Hypothalamus (tissue), 51 donors: Measurements from ENCODE around the gene TNNI3K.
A peak's percentile ranks its signal among the peaks of the same experiment; 100 is the strongest.

Source experiments
- DNase-seq, 51 donors: peaks; one replicate each; lab custom pipeline; 2025; lab: John Stamatoyannopoulos, UW

Gene TNNI3K

DNA sequence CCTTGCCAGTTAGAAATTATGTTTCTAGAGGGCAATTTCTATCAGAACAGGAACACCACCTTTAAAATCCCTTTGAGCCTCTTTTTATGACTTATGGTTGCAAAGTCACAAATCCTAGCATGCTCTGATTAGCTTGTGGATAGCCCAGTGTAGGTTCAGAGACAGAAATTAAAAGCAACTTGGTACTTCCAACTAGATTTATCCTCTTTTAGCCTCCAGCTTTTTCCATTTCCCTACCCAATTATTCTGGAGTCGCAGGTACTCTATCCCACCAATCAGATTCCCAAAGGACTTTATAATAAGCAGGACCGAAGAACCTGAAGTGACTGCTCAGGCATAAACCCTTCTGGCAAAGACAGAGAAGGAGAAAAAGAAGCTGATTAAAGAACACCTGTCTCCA is 310.6 kb downstream of the TNNI3K start:
- no peak for DNase-seq

DNA sequence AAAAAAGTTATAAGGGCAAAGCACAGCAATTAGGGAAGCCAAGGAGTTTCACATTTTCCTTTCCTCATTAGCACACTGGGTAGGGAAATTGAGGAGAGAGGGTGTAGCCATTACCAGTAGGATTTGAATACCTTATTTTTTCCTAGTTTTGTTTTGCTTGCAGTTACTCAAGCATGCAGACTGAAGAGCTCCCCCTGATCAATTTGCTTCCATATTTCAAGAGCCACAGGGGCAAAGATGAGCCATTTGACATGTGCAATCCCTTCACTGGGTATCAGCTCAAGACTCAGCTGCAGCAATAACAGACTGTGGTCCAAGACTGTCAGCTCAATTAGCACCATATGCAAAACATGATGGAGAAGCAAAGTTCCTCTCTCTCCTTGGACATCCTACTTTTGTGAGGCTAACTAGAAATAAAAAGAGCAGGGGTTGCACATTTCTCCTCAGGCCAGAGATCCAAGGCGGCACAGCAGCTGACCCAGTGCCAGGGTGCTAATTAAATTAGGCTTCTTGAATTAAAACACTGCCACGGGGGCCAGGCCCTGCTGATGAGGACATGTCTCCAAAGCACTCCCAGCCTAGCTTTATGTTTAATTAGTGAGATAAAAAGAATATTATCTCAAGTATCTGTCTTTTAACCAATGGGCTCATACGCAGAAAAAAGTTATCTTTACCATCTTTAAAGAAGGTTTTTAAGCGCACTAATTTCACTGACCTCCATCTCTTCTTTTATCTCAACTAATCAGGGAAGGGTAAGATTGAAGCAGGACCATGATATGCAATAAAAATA is 314.0 kb downstream of the TNNI3K start:
- no peak for DNase-seq

DNA sequence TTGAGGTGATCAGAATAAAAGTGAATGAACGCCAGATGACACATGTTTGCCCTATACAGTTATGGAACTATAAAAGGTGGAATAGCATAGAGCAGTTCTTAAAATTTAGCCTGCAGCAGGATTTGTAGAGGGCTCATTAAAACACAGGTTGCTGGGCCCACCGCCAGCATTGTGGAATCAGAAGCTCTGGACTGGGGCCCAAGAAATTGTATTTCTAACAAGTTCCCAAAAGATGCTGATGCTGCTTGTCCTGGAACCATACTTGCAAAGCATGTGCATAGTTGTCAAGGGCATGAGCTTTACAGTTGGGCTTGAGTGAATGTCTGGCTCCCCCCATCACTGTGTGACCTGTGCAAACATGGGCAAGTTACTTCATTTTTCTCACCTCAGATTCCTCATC is 314.7 kb downstream of the TNNI3K start:
- DNase-seq, result no peak

DNA sequence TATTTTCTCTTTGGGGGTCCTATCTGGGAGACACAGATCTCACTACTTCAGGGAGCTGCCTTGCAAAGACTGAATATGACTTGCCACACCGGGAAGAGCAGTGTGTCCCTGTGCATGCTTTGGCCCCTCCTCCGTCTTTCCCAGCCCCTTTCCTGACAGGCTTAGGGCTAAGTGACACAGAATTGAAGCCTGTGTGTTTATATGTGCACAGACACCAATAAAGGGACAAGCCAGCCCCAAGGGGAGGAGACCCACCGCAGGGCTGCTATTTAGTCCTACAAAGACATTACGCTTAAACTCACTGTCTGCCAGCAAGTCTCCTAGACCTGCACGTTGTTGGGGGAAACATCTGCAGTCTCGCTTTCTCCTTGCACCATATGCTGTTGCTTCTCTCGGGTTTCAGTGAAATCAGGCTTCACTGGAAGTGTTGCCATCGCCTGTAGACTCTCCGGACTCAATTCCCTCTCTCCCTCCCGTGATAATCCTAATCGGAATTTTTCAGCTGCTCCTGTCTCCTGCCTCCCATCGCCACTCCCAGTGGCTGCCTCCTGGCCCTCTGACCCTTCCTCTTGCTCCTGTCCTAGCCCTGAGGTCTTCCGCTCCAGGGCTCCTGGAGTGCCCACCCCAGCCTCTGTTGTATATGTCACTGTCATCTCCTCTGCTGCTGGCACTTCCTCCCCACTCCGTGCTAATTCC is 335.8 kb downstream of the TNNI3K start:
- DNase-seq, result peak in 1 of 51 donors; percentile 23

DNA sequence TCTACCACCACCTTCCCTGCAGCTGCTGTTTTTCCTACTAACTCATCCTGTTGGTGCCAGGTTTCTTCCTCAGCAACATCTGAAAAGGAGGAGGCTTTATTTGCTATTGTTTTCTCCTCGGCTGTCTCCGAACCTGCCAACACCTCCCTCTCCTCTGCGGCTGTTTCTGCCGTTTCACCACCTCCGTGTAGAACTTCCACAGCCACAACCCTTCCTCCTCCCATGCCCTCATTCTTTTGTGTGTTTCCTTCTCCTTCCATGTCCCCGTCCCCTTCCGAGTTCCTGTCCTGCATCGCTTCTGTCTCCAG is 336.3 kb downstream of the TNNI3K start:
- DNase-seq, result peak in 1 of 51 donors; percentile 23

DNA sequence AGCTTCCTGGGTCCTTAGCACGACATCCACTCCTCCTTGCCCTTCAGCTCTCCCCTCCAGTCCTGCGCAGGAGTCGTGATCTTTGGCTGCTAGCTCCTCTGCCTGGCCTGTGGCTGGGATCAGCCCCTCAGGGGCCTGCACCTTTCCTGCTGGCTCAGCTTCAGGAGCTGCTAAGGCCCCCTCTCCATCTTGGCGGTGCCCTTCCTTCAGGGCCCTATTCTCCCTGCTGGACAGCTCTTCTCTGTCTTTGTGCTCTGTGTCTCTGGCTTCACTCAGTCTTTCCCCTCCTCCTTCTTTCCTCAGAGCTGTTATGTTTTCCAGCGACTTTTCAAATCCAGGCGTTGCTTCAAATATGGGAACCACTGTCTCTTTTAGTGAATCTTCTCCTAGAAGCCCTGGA is 336.7 kb downstream of the TNNI3K start:
- DNase-seq, result no peak

DNA sequence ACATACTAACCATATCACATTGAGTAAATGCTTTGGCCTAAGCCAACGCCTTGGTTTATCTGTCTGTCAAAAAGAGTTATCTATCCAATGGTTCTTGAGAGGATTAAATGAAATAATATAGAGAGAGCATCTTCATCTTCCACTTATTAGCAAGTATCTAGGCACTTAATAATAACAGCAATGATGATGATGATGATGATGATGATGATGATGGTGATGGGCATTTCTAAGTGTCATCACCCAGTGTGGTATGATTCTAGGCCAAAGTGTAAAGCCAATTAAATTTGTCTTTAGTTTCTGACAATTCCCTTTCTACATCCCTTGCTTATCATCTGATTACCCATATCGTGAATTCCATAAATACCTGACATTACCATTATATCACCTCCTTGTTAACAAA is 342.9 kb downstream of the TNNI3K start:
- no peak for DNase-seq

DNA sequence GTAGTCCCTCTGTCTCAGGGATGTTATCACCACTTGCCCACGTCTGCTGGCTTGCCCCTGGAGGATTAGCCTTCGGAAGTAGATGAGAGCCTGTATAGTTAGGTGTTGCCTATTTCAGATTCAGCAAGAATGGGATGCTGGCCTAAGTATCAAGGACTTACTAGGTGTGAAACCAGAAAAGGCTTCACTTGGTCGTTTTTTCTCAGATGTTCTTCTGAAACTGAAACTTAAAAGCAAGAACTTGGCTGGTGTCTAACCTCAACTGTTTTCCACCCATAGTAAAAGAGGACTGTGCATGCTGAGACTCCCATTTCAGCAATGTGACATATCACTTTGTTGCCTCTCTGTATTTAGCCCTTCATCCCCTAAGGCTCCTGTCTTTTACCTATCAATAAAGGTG is 344.2 kb downstream of the TNNI3K start:
- no peak for DNase-seq

DNA sequence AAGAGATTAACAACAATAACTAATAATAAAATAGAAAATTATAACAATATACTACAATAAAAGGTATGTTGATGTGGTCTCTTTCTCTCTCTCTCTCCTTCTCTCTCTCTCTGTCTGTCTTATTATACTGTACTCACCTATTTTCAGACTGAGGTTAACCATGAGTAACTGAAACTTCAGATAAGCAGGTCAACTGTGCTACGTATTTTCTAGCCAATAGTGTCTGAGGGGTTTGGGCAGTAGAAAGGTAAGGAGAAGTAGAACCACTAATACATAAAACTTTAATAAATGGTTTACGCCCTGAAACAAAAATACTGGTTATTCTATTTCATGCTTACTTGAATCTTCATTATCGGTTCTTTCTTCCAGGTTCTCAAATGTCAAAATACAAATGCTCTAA is 348.2 kb downstream of the TNNI3K start:
- no peak for DNase-seq

DNA sequence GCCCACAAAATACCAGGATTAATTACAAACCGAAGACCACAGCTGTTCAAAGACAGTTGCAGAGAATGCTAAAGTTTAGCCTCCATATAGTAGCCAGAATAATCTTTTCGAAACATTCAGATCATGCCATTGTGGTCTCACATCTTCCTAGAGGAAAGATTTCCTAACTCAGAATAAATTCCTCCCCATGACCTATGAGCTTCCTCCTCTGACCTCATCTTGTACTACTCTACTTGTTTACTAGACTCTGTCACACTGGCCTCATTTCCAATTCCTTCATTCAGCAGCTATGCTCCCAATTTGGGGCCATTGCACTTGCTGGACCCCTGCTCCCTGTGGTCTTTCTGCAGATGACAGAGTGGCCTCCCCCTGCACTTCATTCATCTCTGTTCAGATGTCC is 349.0 kb downstream of the TNNI3K start:
- DNase-seq, result no peak

DNA sequence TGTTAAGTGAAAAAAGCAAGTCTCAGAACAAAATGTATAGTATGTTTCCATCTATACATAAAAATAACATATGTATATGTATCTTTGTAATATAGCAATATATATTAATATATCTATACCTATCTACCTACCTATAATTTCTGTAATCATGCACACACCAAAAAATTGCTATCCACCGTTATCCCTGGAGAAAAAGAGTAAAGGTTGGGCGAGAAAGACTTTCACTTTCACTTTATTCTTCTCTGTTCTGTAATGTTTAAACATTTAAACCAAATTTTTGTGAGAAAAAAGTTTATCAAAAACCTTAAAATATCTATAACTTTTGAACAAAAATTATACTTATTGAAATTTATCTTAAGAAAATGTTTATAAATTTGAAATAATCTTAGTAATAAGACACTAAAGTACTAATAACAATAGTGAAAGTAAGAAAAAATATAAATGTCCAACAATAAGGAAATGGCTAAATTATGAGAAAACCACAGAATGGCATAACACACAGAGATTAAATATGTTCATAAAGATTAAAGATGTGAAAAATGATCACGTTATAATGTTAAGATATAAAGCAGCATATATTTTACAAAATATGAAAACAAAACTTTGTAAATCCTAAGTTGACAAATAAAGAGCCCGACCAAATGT is 351.2 kb downstream of the TNNI3K start:
- DNase-seq, result no peak

DNA sequence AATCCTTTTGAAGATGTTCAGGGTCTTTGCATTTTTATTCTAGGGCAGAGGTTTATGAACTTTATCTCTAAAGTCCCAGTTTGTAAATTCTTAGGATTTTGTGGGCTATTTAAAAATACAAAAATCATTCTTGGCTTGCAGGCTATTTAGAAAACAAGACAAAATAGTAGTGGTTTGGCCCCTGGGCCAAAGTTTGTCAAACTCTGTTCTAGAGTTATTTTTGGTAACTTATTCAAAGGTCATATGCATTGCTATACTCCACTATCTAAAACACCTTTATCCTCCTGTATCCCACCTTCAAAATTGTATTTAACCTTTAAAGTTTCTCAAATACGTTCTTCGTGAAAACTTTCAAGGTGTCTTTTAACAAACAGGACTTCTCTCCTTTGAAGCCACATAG is 352.7 kb downstream of the TNNI3K start:
- no peak for DNase-seq

DNA sequence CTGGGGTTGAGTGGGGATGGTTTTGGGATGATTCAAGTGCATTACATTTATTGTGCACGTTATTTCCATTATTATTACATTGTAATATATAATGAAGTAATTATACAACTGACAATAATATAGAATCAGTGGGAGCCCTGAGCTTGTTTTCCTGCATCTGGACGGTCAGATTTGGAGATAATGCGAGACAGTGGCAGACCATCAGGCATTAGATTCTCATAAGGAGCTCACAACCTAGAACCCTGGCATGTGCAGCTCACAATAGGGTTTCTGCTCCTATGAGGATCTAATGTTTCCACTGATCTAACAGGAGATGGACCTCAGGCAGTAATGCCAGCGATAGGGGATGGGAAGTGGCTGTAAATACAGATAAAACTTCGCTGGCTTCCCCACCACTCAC is 355.1 kb downstream of the TNNI3K start:
- no peak for DNase-seq

DNA sequence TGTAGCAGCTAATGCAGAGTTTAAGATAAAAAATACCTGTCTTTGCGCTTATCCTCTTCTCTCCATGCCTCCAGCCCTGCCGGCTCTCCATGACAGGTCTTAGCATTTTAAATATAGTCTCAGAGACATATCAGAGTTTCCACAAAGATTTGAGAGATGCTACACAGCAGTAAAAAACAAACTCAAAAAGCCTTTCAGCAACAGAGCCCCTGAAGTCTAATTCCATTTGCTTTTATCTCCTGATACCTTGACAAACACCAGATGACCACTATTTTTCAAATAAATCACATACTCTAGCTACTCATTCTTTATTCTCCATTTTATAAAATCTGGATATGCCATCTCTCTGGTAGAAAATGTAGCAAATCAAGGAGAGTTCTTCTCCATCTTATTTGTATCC is 356.8 kb downstream of the TNNI3K start:
- no peak for DNase-seq

DNA sequence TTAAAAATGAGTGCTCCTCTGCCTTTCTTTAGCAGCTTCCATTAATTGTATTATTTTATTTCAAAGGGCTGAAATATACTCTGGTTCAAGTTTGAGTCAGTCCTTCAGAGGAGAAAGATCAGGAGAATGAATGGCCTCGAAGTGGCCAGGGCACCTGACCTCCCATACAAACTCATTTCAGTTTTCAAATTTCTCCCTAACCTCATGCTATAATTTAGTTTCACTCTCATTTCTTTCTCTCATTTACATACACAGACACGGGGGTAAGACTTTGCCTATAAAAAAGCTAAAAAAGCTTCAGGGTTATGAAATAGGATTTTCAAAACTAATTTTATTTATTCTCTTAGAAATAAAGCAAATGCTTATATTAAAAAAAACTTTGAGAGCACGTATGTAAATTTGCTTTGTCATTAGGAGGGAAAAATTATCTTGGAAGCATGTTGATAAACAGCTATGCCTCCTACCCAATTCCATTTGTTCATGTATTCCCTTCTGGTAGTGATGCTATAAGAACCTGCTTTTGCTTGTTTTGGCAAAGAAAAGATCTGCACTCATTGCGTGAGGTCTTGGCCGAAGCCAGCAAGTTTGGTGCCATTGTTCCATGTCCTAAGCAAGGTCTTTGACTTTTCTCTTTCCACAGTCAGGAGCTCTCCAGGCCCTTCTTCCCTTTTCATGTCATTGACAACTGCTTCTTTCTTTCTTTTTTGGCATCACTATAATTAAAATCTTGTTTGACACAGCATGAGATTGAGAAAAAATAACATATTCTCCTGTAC is 357.6 kb downstream of the TNNI3K start:
- no peak for DNase-seq
